ENCODE data around the gene SERPINB1.

DNA sequence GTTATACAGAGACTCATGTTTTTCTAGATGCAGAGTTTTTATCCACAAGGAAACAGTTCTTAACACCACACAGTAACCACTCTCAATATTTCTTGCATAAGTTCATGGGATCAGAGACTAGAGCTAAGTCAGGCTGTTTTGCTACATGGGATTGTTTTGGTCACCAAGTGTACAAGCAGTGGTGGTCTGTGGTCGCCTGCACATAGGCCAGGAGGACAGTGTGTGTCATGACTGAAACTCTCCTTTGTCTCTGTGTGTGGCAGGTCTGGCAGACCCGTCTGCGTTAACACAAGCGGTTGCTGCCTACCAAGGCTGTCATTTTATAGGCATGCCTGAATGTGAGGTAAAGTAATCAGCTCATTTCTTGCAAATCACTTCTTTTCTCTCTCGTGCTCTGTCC, 57.6 kb downstream of the SERPINB1 start:
- TF ChIP-seq, protein P1, sequence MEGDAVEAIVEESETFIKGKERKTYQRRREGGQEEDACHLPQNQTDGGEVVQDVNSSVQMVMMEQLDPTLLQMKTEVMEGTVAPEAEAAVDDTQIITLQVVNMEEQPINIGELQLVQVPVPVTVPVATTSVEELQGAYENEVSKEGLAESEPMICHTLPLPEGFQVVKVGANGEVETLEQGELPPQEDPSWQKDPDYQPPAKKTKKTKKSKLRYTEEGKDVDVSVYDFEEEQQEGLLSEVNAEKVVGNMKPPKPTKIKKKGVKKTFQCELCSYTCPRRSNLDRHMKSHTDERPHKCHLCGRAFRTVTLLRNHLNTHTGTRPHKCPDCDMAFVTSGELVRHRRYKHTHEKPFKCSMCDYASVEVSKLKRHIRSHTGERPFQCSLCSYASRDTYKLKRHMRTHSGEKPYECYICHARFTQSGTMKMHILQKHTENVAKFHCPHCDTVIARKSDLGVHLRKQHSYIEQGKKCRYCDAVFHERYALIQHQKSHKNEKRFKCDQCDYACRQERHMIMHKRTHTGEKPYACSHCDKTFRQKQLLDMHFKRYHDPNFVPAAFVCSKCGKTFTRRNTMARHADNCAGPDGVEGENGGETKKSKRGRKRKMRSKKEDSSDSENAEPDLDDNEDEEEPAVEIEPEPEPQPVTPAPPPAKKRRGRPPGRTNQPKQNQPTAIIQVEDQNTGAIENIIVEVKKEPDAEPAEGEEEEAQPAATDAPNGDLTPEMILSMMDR (IDR thresholded peaks at IDR 0.05; ENCODE audit: low read depth, low read length, poor library complexity, severe bottlenecking), result no peak
- no peak for TF ChIP-seq EZH2phosphoT487 (IDR thresholded peaks at IDR 0.05; ENCODE audit: borderline replicate concordance, low read length)

Data from DOHH2 (cell line).